ENCODE data around the gene TMPRSS13.

- TF ChIP-seq GATA2 (IDR thresholded peaks at IDR 0.05; ENCODE audit: low read depth, low read length) (no peak), GATA3 (IDR thresholded peaks at IDR 0.05; ENCODE audit: low read depth, low read length) (no peak)
Observed at GRCh38 chr11:117898059-117898458, 31.1 kb downstream of the TMPRSS13 start.
